Lower leg skin (tissue), 4 donors: ENCODE results near the gene STAT6. TPM values are rescaled to one million over a fixed set of nuclear protein-coding genes. Genes with fewer than 3 reads are reported as not detected.

Experiments used
- DNase-seq, 2 donors: peaks; one replicate each; pipeline ENCODE4 v3.0.0-alpha.2; 2019; ENCODE audit warnings: low spot score in 2 of 2
- H3K4me3 ChIP-seq: fragments of 200-600 bp; sonication (generic); 2 replicates; pipeline ENCODE4 v1.5.1; 2017; ENCODE audit warnings: mild to moderate bottlenecking, low read depth; ENCODE audit not compliant: poor library complexity, severe bottlenecking
- CTCF ChIP-seq, 3 donors: fragments of 450-650 bp; IDR thresholded peaks; one replicate each; pipeline ENCODE4 v1.5.1; 2016; ENCODE audit warnings: antibody characterized with exemption in 3 of 3, mild to moderate bottlenecking in 3 of 3, moderate library complexity in 2 of 3
- POLR2A ChIP-seq, 2 donors: fragments of 450-650 bp; IDR thresholded peaks; one replicate each; pipeline ENCODE4 v1.6.1; 2016 to 2017; ENCODE audit warnings: antibody characterized with exemption in 2 of 2, mild to moderate bottlenecking in 1 of 2, moderate library complexity in 1 of 2
- WGBS, 2 donors: methylation state at CpG; one replicate each; pipeline ENCODE4 v1.1.5; 2018; 5-methylcytosine and 5-hydroxymethylcytosine counted together
- intact Hi-C: fragments of 100-400 bp; cut with DNase I; formaldehyde crosslinking; loops from one replicate; pipeline ENCODE4 v1.15.0; 2023; ENCODE audit warnings: low total_unique reads
- total RNA-seq, 4 donors: library from RNA; depleted of rRNA; stranded (reverse); fragments of >200 nt; gene quantifications; one replicate each; pipeline ENCODE4 v1.1.0, GENCODE V29; 2016

Gene STAT6
- total RNA-seq, 4 donors from 2014 or later: 105 to 210 (median 129) TPM

- 35 to 55% methylated on average over 18 of the region's 18 CpGs for WGBS, 2 donors
- intact Hi-C loops: no loop called here
- H3K4me3 ChIP-seq: no peak overlapping the region
- DNase-seq: no peak
- TF ChIP-seq CTCF (IDR thresholded peaks at IDR 0.05): no peak
- TF ChIP-seq POLR2A (IDR thresholded peaks at IDR 0.05): no peak
Measured at GRCh38 chr12:57135527-57136326, 24.6 kb upstream of the STAT6 start.

DNA sequence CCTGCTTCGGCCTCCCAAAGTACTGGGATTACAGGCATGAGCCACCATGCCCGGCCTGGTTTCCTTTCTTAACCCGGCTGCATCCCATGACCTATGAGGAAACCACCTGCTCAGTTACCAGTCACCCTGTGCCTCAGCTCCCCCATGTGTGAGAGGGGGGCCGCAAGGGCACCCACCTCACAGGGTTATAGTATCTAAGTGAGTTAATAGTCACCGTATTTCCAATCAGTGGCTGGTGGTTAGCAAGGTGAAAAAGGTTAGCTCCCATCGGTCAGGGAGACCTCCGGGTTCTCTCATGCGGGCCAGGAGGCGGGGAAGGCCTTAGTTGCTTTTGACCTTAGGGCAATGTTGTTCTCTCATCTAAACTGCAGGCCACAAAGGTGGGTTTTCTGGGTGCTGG lies 23.8 kb upstream of the STAT6 start:
- intact Hi-C loops: no loop called here
- DNase-seq: no peak
- 77 to 82% methylated on average over 4 to 9 of the region's 9 CpGs for WGBS, 2 donors
- H3K4me3 ChIP-seq: no peak overlapping the region
- TF ChIP-seq CTCF (IDR thresholded peaks at IDR 0.05) (no peak), POLR2A (IDR thresholded peaks at IDR 0.05) (no peak)

DNA sequence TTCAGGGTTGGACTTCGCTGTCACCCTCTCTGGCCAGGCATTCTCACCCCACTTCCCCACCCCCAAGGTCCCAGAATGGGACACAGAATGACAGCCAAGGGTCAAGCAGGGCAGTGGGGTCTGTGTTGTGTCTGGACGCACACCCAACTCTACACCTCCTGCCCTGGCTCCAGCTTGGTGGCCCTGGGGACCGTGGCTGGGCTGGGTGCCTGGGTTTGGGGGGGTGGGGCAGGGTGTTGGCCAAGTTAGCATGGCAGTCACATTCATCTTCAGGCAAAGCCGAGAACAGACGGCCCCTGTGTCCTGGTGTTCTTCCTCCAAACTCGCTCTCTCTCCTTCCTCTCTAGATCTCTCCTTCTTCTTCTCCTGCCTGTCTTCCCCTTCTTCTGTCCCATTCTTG lies 22.8 kb upstream of the STAT6 start:
- DNase-seq: no peak
- WGBS, 2 donors: 37 to 42% methylated on average over 6 of the region's 6 CpGs
- TF ChIP-seq CTCF (IDR thresholded peaks at IDR 0.05) (no peak), POLR2A (IDR thresholded peaks at IDR 0.05) (no peak)
- intact Hi-C loops: no loop called here
- no peak overlapping the region for H3K4me3 ChIP-seq

- H3K4me3 ChIP-seq: no peak overlapping the region
- no peak for TF ChIP-seq POLR2A (IDR thresholded peaks at IDR 0.05)
- TF ChIP-seq CTCF (IDR thresholded peaks at IDR 0.05): no peak
- intact Hi-C loops: no loop called here
- WGBS, 2 donors: 53 to 59% methylated on average over 4 of the region's 4 CpGs
- no peak for DNase-seq
Measured at GRCh38 chr12:57133013-57133569, 21.9 kb upstream of the STAT6 start.

- WGBS, 2 donors: 39 to 46% methylated on average over 9 of the region's 9 CpGs
- DNase-seq: no peak
- H3K4me3 ChIP-seq: no peak overlapping the region
- TF ChIP-seq POLR2A (IDR thresholded peaks at IDR 0.05) (no peak), CTCF (IDR thresholded peaks at IDR 0.05) (no peak)
- intact Hi-C loops: no loop called here
Measured at GRCh38 chr12:57131896-57132744, 21.0 kb upstream of the STAT6 start.
